NCI-H748 (cell line): ENCODE measurements around the gene LARGE1.

Experiments
- DNase-seq: peaks from one replicate; lab custom pipeline; 2025; ENCODE audit not compliant: unreplicated experiment; lab: John Stamatoyannopoulos, UW

LARGE1 gene

GRCh38 chr22:33739516-33739915 lies 180.8 kb downstream of the LARGE1 start:
- no peak for DNase-seq

GRCh38 chr22:33737662-33738061 lies 182.6 kb downstream of the LARGE1 start:
- DNase-seq = no peak

- DNase-seq = no peak
Observed at GRCh38 chr22:33735978-33736377, 184.3 kb downstream of the LARGE1 start.

- no peak for DNase-seq
Observed at GRCh38 chr22:33728847-33729246, 191.4 kb downstream of the LARGE1 start.

- DNase-seq = no peak
Observed at GRCh38 chr22:33726294-33726734, 194.0 kb downstream of the LARGE1 start.

- DNase-seq = no peak
Observed at GRCh38 chr22:33723915-33724314, 196.4 kb downstream of the LARGE1 start.

- DNase-seq = no peak
Observed at GRCh38 chr22:33722816-33723215, 197.5 kb downstream of the LARGE1 start.

DNA sequence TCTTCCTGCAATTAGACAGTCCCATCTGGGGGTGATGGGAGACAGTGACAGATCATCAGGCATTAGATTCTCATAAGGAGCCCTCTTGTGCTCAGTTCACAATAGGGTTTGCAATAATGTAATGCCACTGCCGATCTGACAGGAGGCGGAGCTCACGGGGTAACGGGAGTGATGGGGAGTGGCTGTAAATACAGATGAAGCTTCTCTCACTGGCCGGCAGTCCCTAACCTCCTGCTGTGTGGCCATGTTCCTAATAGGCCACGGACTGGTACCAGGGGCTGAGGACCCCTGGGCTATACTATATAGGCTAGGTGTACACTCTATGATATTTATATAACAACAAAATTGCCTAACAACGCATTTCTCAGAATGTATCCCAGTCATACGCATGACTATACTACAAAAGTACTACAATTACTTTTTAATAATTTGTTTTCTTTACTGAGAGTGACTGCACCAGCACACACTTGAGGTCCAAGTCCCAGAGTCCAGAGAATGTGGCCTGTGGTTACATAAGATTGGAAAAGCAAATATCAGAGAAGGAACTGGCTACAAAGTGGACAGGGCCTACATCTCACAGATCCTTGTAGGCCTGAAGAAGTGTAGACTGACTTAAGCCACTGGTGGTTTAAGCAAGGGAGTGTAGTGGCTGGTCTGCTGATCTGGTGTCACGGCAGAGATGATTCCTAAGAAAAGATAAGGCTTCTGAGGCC lies 200.0 kb downstream of the LARGE1 start:
- DNase-seq = no peak

DNA sequence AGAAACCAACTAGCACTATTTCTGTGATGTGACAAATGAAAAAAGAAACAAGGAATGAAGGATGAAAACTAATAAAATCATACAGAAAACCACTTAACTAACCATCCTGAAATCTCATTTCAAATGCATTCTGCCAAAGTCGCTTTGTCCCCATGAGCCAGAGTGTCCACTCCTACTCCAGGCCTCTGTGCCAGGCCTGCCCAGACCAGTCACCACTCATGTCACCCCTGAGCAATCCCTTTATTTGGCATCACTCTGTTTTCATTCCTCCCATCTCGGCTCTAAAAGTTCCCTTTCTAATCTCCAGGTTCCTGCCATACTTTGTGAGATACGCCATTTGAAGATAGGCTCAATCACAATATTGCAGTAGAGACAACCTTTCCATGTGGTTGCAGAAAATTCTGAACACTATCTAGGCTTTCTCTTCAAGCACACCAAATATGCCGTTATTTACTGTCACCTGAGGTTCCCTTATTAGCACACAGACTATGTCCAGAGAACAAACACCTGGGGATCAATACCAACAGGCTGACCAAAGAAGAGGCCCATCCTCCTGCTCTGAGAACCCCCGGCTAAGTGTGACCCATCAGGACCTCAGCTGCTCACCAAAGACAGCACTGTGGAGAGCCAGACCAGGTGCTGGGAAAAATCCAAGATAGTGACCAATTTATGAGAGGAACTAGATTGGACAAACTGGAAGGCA lies 202.4 kb downstream of the LARGE1 start:
- no peak for DNase-seq

GRCh38 chr22:33715237-33715985 lies 204.9 kb downstream of the LARGE1 start:
- DNase-seq = no peak

DNA sequence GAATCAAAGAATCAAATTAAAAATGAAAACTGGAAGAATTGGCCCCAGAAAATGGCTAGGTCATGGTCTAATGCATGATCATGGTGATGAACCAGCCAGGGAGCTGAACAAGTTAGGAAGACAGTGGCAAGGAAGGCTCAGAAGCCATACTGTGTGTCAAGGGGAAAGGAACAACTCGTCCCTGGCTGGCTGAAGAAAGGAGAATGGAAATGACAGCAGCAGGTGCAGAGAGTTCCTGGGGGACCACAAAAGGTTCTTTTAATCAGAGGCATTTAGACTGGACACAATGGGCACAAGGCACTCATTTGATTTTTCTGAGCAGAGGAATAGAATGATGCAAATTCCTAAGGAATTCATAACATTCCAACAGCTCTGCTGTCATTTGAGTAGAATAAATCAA lies 209.9 kb downstream of the LARGE1 start:
- DNase-seq = no peak

GRCh38 chr22:33707581-33707980 lies 212.7 kb downstream of the LARGE1 start:
- DNase-seq = no peak

GRCh38 chr22:33706100-33706499 lies 214.2 kb downstream of the LARGE1 start:
- no peak for DNase-seq

DNA sequence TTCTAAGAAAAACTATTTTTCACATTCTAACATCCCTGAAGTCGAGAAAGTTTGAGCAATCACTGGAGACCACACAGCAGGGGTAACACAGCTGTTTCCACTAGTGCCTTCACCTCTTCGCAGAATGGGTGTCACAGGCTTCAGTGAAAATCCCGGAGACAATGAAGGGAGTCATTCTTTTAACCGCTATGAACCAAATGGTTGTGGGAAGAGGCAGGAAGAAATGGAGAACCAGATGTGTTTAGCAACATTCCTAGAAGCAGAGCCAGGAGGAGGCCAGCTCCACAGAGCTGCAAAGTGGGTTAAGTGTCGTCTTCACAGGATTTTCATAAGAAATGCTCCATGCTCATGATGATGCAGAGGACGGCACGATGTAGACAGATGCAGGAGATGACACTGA lies 221.1 kb downstream of the LARGE1 start:
- no peak for DNase-seq

- no peak for DNase-seq
Observed at GRCh38 chr22:33697640-33698039, 222.6 kb downstream of the LARGE1 start.

- DNase-seq = no peak
Observed at GRCh38 chr22:33691057-33691630, 229.1 kb downstream of the LARGE1 start.

- no peak for DNase-seq
Observed at GRCh38 chr22:33688903-33689302, 231.4 kb downstream of the LARGE1 start.

DNA sequence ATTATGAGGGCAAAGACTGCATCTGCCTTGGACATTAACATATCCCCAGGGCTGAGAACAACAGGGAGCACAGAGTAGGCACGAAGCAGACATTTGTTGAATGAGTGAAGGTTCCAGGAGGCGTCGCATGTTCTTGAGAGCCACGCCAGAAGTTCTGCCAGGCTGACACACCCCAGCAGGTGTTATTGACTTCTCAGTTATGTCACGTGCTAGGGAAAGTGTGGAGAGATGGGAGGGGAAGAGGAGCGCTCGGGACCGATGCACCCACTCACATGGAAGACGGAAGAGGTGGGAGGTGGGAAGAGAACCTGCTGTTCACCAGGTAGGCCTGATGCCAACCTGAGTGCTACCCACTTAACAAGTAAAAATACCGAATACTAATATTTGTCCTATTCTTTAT lies 232.8 kb downstream of the LARGE1 start:
- DNase-seq = no peak

DNA sequence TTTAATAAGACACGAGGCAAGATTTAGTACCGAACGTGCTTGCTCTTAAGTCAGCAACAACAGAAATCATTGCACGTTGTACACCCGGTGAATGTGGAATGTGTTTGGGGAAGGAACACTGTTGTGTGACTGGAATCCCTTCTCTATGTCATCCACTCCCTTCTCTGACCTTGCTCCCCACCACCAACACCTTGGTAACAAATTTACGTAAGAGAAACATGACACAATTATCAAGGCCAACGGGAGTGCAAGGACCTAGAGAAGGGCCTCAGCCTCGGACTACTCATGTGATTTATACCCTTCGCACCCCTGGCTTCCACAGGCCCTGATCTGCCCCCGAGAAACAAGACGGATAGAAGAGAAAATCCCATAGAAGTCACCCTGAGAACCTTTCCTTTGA lies 236.2 kb downstream of the LARGE1 start:
- DNase-seq = no peak

DNA sequence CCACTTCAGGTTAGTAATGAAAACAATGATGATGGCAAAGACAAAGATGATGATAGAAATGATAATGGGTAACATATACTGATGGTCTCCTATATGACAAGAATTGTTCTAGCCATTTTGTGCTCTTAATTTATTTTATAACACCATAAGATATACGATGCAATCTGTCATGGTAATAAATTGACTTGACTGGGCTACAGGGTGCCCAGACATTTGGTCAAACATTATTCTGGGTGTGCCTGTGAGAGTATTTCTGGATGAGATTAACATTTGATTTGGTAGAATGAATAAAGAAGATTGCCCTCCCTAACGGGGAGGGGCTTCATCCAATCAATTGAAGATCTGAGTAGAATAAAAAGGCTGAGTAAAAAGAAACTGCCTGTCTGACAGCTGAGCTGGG lies 237.3 kb downstream of the LARGE1 start:
- DNase-seq = no peak

GRCh38 chr22:33680632-33681031 lies 239.6 kb downstream of the LARGE1 start:
- no peak for DNase-seq

GRCh38 chr22:33678523-33678922 lies 241.8 kb downstream of the LARGE1 start:
- DNase-seq = no peak
